CD4-positive, alpha-beta T cell treated with Interleukin-4 for 4 hours (primary cell): ENCODE data around the gene DTX3.
"Not testable (repeated sequence)": the region's sequence is repeated elsewhere in the genome, so short reads cannot be mapped to it uniquely, and the experiment has no call there.

Source experiments
- DNase-seq: peaks from one replicate; pipeline ENCODE4 v3.0.0-alpha.2; 2020

The DTX3 gene

GRCh38 chr12:57632958-57633840 lies 28.6 kb downstream of the DTX3 start, which contains the start of gene B4GALNT1:
B4GALNT1 (minus strand) TSS chr12:57633201; CDS start chr12:57632132, 1,069 bp downstream.
- DNase-seq: peak; percentile 50

- not testable (repeated sequence) for DNase-seq
Measured at GRCh38 chr12:57636731-57637130, 32.1 kb downstream of the DTX3 start.

GRCh38 chr12:57637364-57637763 lies 32.7 kb downstream of the DTX3 start:
- no peak for DNase-seq

- no peak for DNase-seq
Measured at GRCh38 chr12:57638096-57638495, 33.5 kb downstream of the DTX3 start.

GRCh38 chr12:57640175-57641042 lies 35.8 kb downstream of the DTX3 start:
- no peak for DNase-seq

- no peak for DNase-seq
Measured at GRCh38 chr12:57641699-57642442, 37.2 kb downstream of the DTX3 start.

GRCh38 chr12:57645990-57646658 lies 41.5 kb downstream of the DTX3 start:
- DNase-seq: not testable (repeated sequence)

- not testable (repeated sequence) for DNase-seq
Measured at GRCh38 chr12:57646659-57647049, 42.0 kb downstream of the DTX3 start.

- DNase-seq: no peak
Measured at GRCh38 chr12:57654042-57654441, 49.4 kb downstream of the DTX3 start.

GRCh38 chr12:57655541-57656240 lies 51.1 kb downstream of the DTX3 start:
- no peak for DNase-seq

GRCh38 chr12:57656408-57656807 lies 51.8 kb downstream of the DTX3 start:
- not testable (repeated sequence) for DNase-seq

GRCh38 chr12:57657744-57658143 lies 53.1 kb downstream of the DTX3 start:
- no peak for DNase-seq

GRCh38 chr12:57658890-57659289 lies 54.3 kb downstream of the DTX3 start:
- DNase-seq: no peak
